Neural progenitor cell (in vitro differentiated cells): ENCODE results near the gene ZNF597. TPM values are rescaled to one million over a fixed set of nuclear protein-coding genes. Genes with fewer than 3 reads are reported as not detected.

Experiments used
- DNase-seq: peaks from one replicate; pipeline ENCODE4 v3.0.0-alpha.2; 2016; ENCODE audit warnings: low spot score
- H2AFZ ChIP-seq: fragments of 200-600 bp; sonication (generic); replicated peaks from 2 replicates; pipeline ENCODE4 v1.6.1; 2016; ENCODE audit warnings: antibody characterized with exemption
- H3F3A ChIP-seq: fragments of 200-600 bp; sonication (generic); 2 replicates; pipeline ENCODE4 v1.6.1; 2016; ENCODE audit warnings: antibody characterized with exemption, low read depth
- H3K27ac ChIP-seq: fragments of 200-600 bp; sonication (generic); 2 replicates; pipeline ENCODE4 v1.5.1; 2016; ENCODE audit warnings: mild to moderate bottlenecking
- H3K27me3 ChIP-seq: fragments of 200-600 bp; sonication (generic); 2 replicates; pipeline ENCODE4 v1.6.1; 2016; ENCODE audit warnings: mild to moderate bottlenecking, moderate library complexity
- H3K36me3 ChIP-seq: fragments of 200-600 bp; sonication (generic); 2 replicates; pipeline ENCODE4 v1.5.1; 2016
- H3K4me1 ChIP-seq: fragments of 200-600 bp; sonication (generic); 2 replicates; pipeline ENCODE4 v1.6.1; 2016; ENCODE audit warnings: mixed run types
- H3K4me2 ChIP-seq: fragments of 200-600 bp; sonication (generic); 2 replicates; pipeline ENCODE4 v1.6.1; 2016
- H3K4me3 ChIP-seq: fragments of 200-600 bp; sonication (generic); 2 replicates; pipeline ENCODE4 v1.5.1; 2016
- H3K79me2 ChIP-seq: fragments of 200-600 bp; sonication (generic); 2 replicates; pipeline ENCODE4 v1.6.1; 2016; ENCODE audit warnings: low read depth
- H3K9ac ChIP-seq: fragments of 200-600 bp; sonication (generic); 2 replicates; pipeline ENCODE4 v1.6.1; 2016
- H3K9me3 ChIP-seq: fragments of 200-600 bp; sonication (generic); 2 replicates; pipeline ENCODE4 v1.5.1; 2016; ENCODE audit warnings: low read depth
- H4K20me1 ChIP-seq: fragments of 200-600 bp; sonication (generic); 2 replicates; pipeline ENCODE4 v1.6.1; 2016; ENCODE audit warnings: low read depth
- H3K27ac Mint-ChIP-seq: 3 replicates; pipeline ENCODE4 v1.8.0; 2021; ENCODE audit warnings: mixed read lengths
- H3K27me3 Mint-ChIP-seq: 2 replicates; pipeline ENCODE4 v1.8.0; 2022; ENCODE audit warnings: low read depth, mild to moderate bottlenecking, inconsistent platforms, moderate library complexity, mixed read lengths; ENCODE audit not compliant: insufficient read depth
- H3K36me3 Mint-ChIP-seq: 3 replicates; pipeline ENCODE4 v1.8.0; 2021; ENCODE audit warnings: mixed read lengths
- H3K4me1 Mint-ChIP-seq: 3 replicates; pipeline ENCODE4 v1.8.0; 2021; ENCODE audit warnings: mixed read lengths
- H3K4me3 Mint-ChIP-seq: 3 replicates; pipeline ENCODE4 v1.8.0; 2021; ENCODE audit warnings: mild to moderate bottlenecking, moderate library complexity, mixed read lengths
- H3K9me3 Mint-ChIP-seq: 3 replicates; pipeline ENCODE4 v1.8.0; 2020; ENCODE audit warnings: mixed read lengths
- CTCF ChIP-seq: fragments of 200-600 bp; sonication (generic); IDR thresholded peaks from 2 replicates; pipeline ENCODE4 v1.5.1; 2017; ENCODE audit warnings: antibody characterized with exemption, mild to moderate bottlenecking
- EZH2 ChIP-seq: fragments of 200-600 bp; sonication (generic); IDR thresholded peaks from 2 replicates; pipeline ENCODE4 v1.6.1; 2017; ENCODE audit warnings: antibody characterized with exemption, mild to moderate bottlenecking, moderate library complexity
- EZH2phosphoT487 ChIP-seq: fragments of 200-600 bp; sonication (generic); IDR thresholded peaks from 2 replicates; pipeline ENCODE4 v1.6.1; 2017; ENCODE audit warnings: antibody characterized with exemption
- total RNA-seq: library from RNA; depleted of rRNA; stranded (reverse); fragments of >200 nt; gene quantifications from 2 replicates; pipeline ENCODE4 v1.2.3, GENCODE V29; 2015; ENCODE audit warnings: low replicate concordance

Gene ZNF597
- total RNA-seq, 1 donor from 2014 or later, result 1.4 TPM

GRCh38 chr16:3413730-3414379 is 29.4 kb downstream of the ZNF597 start:
- no peak overlapping the region for H3K4me3 Mint-ChIP-seq
- no peaks in the 10 kb centered on the region for H3K4me1 ChIP-seq
- H3K4me1 Mint-ChIP-seq, result no peaks in the 10 kb centered on the region
- H3K36me3 Mint-ChIP-seq, result peaks cover 23% of the 10 kb centered on the region
- H3K27me3 Mint-ChIP-seq, result peaks cover 13% of the 10 kb centered on the region
- no peaks in the 10 kb centered on the region for H3F3A ChIP-seq
- no peaks in the 10 kb centered on the region for H4K20me1 ChIP-seq
- no peaks in the 10 kb centered on the region for H3K27me3 ChIP-seq
- no peak overlapping the region for H3K4me2 ChIP-seq
- no peaks in the 10 kb centered on the region for H3K79me2 ChIP-seq
- no peak overlapping the region for H3K27ac Mint-ChIP-seq
- DNase-seq, result no peak
- H3K27ac ChIP-seq, result no peak overlapping the region
- peaks cover 8% of the 10 kb centered on the region for H3K36me3 ChIP-seq
- H3K9ac ChIP-seq, result no peak overlapping the region
- TF ChIP-seq EZH2phosphoT487 (no peak), EZH2 (no peak), CTCF (no peak)
- no peak overlapping the region for H3K4me3 ChIP-seq
- peaks cover 29% of the 10 kb centered on the region for H3K9me3 ChIP-seq
- no peak overlapping the region for H2AFZ ChIP-seq
- peaks cover 71% of the 10 kb centered on the region for H3K9me3 Mint-ChIP-seq

- Histone ChIP-seq H3K9ac (no peak overlapping the region), H3K79me2 (peaks cover under 1% of the 10 kb centered on the region), H3F3A (no peaks in the 10 kb centered on the region), H3K9me3 (peaks cover 48% of the 10 kb centered on the region), H4K20me1 (no peaks in the 10 kb centered on the region), H3K4me2 (no peak overlapping the region), H2AFZ (no peak overlapping the region), H3K27me3 (no peaks in the 10 kb centered on the region), H3K4me1 (no peaks in the 10 kb centered on the region), H3K4me3 (no peak overlapping the region), H3K36me3 (peaks cover 54% of the 10 kb centered on the region), H3K27ac (no peak overlapping the region)
- H3K27me3 Mint-ChIP-seq, result peaks cover 8% of the 10 kb centered on the region
- no peak overlapping the region for H3K27ac Mint-ChIP-seq
- H3K4me3 Mint-ChIP-seq, result no peak overlapping the region
- no peaks in the 10 kb centered on the region for H3K4me1 Mint-ChIP-seq
- no peak for TF ChIP-seq EZH2
- TF ChIP-seq EZH2phosphoT487, result no peak
- no peak for TF ChIP-seq CTCF
- H3K36me3 Mint-ChIP-seq, result peaks cover 65% of the 10 kb centered on the region
- DNase-seq, result no peak
- peaks cover 85% of the 10 kb centered on the region for H3K9me3 Mint-ChIP-seq
Observed at GRCh38 chr16:3408561-3409197, 34.6 kb downstream of the ZNF597 start.

- peaks cover 11% of the 10 kb centered on the region for H3K4me1 Mint-ChIP-seq
- Histone ChIP-seq H3K4me2 (peak overlapping the region; percentile 86), H3K27ac (no peak overlapping the region), H3K36me3 (peaks cover 33% of the 10 kb centered on the region), H3K79me2 (peaks cover 42% of the 10 kb centered on the region), H3K9me3 (peaks cover 9% of the 10 kb centered on the region), H3K4me3 (peak overlapping the region; percentile 91), H3K27me3 (no peaks in the 10 kb centered on the region), H3F3A (peaks cover 17% of the 10 kb centered on the region), H2AFZ (peak overlapping the region; percentile 66), H4K20me1 (no peaks in the 10 kb centered on the region), H3K9ac (peak overlapping the region; percentile 40), H3K4me1 (no peaks in the 10 kb centered on the region)
- peak overlapping the region; percentile 90 for H3K27ac Mint-ChIP-seq
- TF ChIP-seq EZH2phosphoT487, result no peak
- no peak for TF ChIP-seq CTCF
- no peak for TF ChIP-seq EZH2
- peak; percentile 50 for DNase-seq
- peaks cover 49% of the 10 kb centered on the region for H3K9me3 Mint-ChIP-seq
- H3K36me3 Mint-ChIP-seq, result peaks cover 61% of the 10 kb centered on the region
- peaks cover 7% of the 10 kb centered on the region for H3K27me3 Mint-ChIP-seq
- peak overlapping the region; percentile 95 for H3K4me3 Mint-ChIP-seq
Observed at GRCh38 chr16:3401719-3402397, 41.4 kb downstream of the ZNF597 start.
